ENCODE data around the gene CDKN2B-AS1.
"Not testable (repeated sequence)": the region's sequence is repeated elsewhere in the genome, so short reads cannot be mapped to it uniquely, and the experiment has no call there.

The CDKN2B-AS1 gene

DNA sequence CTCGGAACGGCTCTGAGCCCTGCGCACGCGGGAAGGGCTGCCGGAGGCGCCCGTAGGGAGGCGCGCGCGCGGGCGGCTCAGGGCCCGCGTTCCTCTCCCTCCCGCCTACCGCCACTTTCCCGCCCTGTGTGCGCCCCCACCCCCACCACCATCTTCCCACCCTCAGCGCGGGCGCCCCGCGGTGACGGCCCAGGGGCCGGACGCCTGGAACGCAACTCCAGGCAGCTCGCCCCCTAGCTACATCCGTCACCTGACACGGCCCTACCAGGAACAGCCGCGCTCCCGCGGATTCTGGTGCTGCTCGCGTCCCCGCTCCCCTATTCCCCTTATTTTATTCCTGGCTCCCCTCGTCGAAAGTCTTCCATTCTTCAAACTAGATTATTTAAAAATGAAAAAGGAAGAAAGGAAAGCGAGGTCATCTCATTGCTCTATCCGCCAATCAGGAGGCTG lies at the start of gene CDKN2B-AS1:
Gene CDKN2B-AS1 (plus strand): TSS at position 236 of the 450 bp plus-strand sequence.
- peak; percentile 67 for DNase-seq (ENCODE audit: low spot score)
- ChIA-PET CTCF (interaction anchor here (0.6 to 3.3 kb wide), 2 partner anchors 13 to 33 kb away, joined by 3 to 16 read pairs; partner anchors contain the start of gene CDKN2B), POLR2A (ENCODE audit: low non-redundant PET) (interaction anchor here (2.6 kb wide), 1 partner anchor 14 kb away, joined by 14 read pairs; the partner anchor contains the start of gene CDKN2B)
- peak within 1 kb of the TSS; percentile 100 for H3K27ac ChIP-seq
- peak; percentile 40 for TF ChIP-seq CTCF (conservative IDR thresholded peaks at IDR 0.05; ENCODE audit: low read depth)

GRCh38 chr9:21945606-21946005 lies 49.0 kb upstream of the CDKN2B-AS1 start:
- TF ChIP-seq CTCF (conservative IDR thresholded peaks at IDR 0.05; ENCODE audit: low read depth) = no peak
- ChIA-PET POLR2A (ENCODE audit: low non-redundant PET) (no interaction called here), CTCF (no interaction called here)
- DNase-seq (ENCODE audit: low spot score) = no peak
- H3K27ac ChIP-seq = no peak overlapping the region

DNA sequence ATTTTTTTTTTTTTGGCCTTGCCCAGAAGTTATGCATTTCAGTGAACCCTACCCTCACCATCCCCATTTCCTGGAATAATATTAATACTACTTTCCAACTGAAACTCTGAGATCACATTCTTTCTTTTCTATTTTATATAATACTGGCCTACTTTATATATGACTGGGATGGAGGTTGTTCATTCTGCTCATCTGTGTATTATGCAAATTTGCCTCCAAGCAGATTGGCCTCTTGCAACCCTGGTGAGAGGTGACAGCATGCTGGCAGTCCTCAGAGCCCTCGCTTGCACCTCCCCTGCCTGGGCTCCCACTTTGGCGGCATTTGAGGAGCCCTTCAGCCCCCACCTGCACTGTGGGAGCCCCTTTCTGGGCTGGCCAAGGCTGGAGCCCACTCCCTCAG lies 35.8 kb upstream of the CDKN2B-AS1 start:
- ChIA-PET CTCF (interaction anchor here (0.6 kb wide), 1 partner anchor 514 kb away, joined by 3 read pairs; no protein-coding TSS in a partner anchor), POLR2A (ENCODE audit: low non-redundant PET) (no interaction called here)
- TF ChIP-seq CTCF (conservative IDR thresholded peaks at IDR 0.05; ENCODE audit: low read depth) = no peak
- H3K27ac ChIP-seq = no peak overlapping the region
- no peak for DNase-seq (ENCODE audit: low spot score)

DNA sequence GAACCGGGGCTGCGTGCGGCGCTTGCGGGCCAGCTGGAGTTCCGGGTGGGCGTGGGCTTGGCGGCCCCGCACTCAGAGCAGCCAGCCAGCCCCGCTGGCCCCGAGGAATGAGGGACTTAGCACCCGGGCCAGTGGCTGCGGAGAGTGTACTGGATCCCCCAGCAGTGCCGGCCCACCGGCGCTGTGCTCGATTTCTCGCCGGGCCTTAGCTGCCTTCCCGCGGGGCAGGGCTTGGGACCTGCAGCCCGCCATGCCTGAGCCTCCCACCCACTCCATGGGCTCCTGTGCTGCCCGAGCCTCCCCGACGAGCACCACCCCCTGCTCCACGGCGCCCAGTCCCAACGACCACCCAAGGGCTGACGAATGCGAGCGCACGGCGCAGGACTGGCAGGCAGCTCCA lies 35.3 kb upstream of the CDKN2B-AS1 start:
- DNase-seq (ENCODE audit: low spot score); POLR2A ChIA-PET (ENCODE audit: low non-redundant PET); H3K27ac ChIP-seq: not testable (repeated sequence)
- CTCF ChIA-PET = interaction anchor here (0.6 kb wide), 1 partner anchor 515 kb away, joined by 3 read pairs; no protein-coding TSS in a partner anchor

- no peak for TF ChIP-seq CTCF (conservative IDR thresholded peaks at IDR 0.05; ENCODE audit: low read depth)
- ChIA-PET POLR2A (ENCODE audit: low non-redundant PET) (no interaction called here), CTCF (interaction anchor here (0.6 kb wide), 2 partner anchors 211 to 292 kb away, joined by 3 to 4 read pairs; no protein-coding TSS in a partner anchor)
- DNase-seq (ENCODE audit: low spot score) = no peak
- no peak overlapping the region for H3K27ac ChIP-seq
These were observed 33.0 kb upstream of the CDKN2B-AS1 start for GRCh38 chr9:21961569-21961968.

DNA sequence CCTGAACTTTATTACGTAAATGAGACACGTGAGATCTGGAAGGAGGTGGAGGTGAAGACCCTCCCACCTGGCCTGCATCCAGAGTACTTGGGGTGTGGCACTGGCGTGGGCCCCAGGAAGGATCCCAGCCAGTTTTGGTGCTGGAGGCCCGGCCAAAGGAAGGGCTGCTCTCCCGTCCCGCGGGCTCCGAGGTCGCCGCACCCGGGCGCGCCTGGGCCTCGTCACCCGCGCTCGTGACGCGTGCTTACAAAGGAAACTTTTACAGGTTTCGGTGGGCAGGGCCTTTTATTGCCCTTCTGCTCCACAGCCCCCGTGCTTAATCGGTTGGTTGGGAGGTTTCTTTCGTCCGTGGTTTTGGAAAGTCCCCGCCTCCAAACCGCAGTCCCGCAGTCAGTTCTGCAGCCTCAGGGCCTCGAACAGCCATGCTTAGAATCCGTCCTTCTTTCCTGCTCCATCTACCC lies 29.6 kb upstream of the CDKN2B-AS1 start:
- POLR2A ChIA-PET (ENCODE audit: low non-redundant PET) = no interaction called here
- CTCF ChIA-PET = no interaction called here
- peak overlapping the region; percentile 31 for H3K27ac ChIP-seq
- DNase-seq (ENCODE audit: low spot score) = no peak
- no peak for TF ChIP-seq CTCF (conservative IDR thresholded peaks at IDR 0.05; ENCODE audit: low read depth)

DNA sequence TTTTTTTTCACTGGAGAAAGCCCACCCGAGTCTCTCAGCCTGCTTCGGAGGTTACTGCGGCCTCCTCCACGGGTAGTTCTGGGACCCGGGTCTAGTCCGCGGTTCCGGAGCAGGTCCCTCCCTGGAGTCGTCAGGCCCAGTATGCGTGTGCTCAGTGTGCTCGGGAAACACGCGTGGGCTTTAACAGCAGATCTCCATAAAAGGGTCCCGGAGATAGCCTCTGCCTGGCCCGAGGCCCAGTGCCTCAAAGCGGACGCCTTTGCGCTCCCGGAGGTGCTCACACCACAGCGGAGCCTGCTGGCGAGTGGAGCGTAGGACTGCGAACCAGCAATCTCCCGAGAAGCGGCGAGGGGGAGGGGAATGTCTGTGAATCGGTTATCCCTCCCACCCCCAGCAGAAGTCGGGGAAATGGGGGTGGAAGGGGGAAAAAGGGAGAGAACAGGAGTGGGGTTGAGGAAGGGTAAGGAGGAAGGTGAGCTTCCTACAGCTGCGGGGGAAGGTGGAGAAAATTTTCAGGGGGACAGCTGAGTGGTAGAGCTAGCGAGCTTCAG lies 29.1 kb upstream of the CDKN2B-AS1 start:
- POLR2A ChIA-PET (ENCODE audit: low non-redundant PET) = no interaction called here
- DNase-seq (ENCODE audit: low spot score) = no peak
- no peak for TF ChIP-seq CTCF (conservative IDR thresholded peaks at IDR 0.05; ENCODE audit: low read depth)
- H3K27ac ChIP-seq = peak overlapping the region; percentile 31
- CTCF ChIA-PET = interaction anchor here (0.5 kb wide), 1 partner anchor 183 kb away, joined by 3 read pairs; no protein-coding TSS in a partner anchor
